ENCODE data around the gene SLC25A25. TPM values are rescaled to one million over a fixed set of nuclear protein-coding genes. Genes with fewer than 3 reads are reported as not detected.

SLC25A25 gene
- total RNA-seq, 1 experiment from 2014 or later: 10.7 TPM

DNA sequence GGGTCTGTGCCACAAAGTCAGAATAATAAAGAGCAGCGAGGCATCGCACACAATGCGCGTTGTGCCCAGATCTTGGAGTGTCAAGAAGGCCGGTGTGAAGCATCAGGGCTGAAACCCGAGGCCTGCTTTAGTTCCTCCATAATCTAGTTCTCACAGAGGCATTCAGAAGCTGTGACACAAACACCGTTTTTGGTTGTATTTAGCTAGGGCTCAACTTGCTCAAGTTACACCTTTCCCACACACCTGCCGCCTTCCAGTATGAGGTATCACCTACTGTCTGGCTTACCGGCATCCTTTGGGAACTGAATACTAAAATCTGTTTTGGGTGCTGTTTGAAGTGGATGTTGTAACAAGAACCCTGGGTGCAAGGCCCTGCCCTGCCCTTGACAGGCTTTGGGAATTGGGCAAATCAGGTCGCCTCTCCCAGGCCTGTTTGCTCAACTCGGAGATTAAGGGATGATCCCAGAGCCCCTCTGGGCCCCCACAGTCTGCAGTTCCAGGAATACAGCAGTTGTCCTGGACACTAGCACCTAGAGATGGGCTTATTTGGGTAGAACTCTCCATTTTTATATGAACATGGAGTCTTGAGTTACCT is 27.0 kb downstream of the SLC25A25 start:
- ChIA-PET POLR2A (no interaction called here), CTCF (no interaction called here)
- intact Hi-C loops (cut with micrococcal nuclease; ENCODE audit: unreplicated experiment): no loop called here
- Histone ChIP-seq H3K27me3 (ENCODE audit: control insufficient read depth, insufficient read depth, low read length) (no peaks in the 10 kb centered on the region), H3K9me3 (ENCODE audit: control insufficient read depth, insufficient read depth, low read depth, low read length) (no peaks in the 10 kb centered on the region), H3K36me3 (ENCODE audit: control insufficient read depth, insufficient read depth, low read length) (no peaks in the 10 kb centered on the region), H3K4me3 (ENCODE audit: low read depth in 2 of 2, low read length in 2 of 2) (no peak overlapping the region), H3K4me1 (ENCODE audit: control insufficient read depth, insufficient read depth, low read length) (peaks cover 20% of the 10 kb centered on the region), H3K27ac (ENCODE audit: low read length) (no peak overlapping the region)
- ATAC-seq: no peak
- no peak for DNase-seq (ENCODE audit: low read depth, low spot score)
- in situ Hi-C loops (cut with HindIII; ENCODE audit: low pct_unique_long_range_greater_than_20kb, low sequenced_read_pairs): loop anchor here (25.0 kb wide), 1 partner anchor 158 kb away; the partner anchor contains the start of genes DPM2 and PIP5KL1
- TF ChIP-seq SIN3A (IDR thresholded peaks at IDR 0.05; ENCODE audit: borderline replicate concordance, insufficient read depth, low read depth, low read length): no peak
- TF ChIP-seq, protein P1, sequence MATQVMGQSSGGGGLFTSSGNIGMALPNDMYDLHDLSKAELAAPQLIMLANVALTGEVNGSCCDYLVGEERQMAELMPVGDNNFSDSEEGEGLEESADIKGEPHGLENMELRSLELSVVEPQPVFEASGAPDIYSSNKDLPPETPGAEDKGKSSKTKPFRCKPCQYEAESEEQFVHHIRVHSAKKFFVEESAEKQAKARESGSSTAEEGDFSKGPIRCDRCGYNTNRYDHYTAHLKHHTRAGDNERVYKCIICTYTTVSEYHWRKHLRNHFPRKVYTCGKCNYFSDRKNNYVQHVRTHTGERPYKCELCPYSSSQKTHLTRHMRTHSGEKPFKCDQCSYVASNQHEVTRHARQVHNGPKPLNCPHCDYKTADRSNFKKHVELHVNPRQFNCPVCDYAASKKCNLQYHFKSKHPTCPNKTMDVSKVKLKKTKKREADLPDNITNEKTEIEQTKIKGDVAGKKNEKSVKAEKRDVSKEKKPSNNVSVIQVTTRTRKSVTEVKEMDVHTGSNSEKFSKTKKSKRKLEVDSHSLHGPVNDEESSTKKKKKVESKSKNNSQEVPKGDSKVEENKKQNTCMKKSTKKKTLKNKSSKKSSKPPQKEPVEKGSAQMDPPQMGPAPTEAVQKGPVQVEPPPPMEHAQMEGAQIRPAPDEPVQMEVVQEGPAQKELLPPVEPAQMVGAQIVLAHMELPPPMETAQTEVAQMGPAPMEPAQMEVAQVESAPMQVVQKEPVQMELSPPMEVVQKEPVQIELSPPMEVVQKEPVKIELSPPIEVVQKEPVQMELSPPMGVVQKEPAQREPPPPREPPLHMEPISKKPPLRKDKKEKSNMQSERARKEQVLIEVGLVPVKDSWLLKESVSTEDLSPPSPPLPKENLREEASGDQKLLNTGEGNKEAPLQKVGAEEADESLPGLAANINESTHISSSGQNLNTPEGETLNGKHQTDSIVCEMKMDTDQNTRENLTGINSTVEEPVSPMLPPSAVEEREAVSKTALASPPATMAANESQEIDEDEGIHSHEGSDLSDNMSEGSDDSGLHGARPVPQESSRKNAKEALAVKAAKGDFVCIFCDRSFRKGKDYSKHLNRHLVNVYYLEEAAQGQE (IDR thresholded peaks at IDR 0.05; ENCODE audit: insufficient read depth in 1 of 2, low read depth in 2 of 2, low read length in 1 of 2): no peak
- no peak for TF ChIP-seq POLR2AphosphoS5 (IDR thresholded peaks at IDR 0.05; ENCODE audit: low read depth, low read length)
- TF ChIP-seq TCF7L2 (IDR thresholded peaks at IDR 0.05; ENCODE audit: low read depth, low read length): no peak
- TF ChIP-seq, protein P2, sequence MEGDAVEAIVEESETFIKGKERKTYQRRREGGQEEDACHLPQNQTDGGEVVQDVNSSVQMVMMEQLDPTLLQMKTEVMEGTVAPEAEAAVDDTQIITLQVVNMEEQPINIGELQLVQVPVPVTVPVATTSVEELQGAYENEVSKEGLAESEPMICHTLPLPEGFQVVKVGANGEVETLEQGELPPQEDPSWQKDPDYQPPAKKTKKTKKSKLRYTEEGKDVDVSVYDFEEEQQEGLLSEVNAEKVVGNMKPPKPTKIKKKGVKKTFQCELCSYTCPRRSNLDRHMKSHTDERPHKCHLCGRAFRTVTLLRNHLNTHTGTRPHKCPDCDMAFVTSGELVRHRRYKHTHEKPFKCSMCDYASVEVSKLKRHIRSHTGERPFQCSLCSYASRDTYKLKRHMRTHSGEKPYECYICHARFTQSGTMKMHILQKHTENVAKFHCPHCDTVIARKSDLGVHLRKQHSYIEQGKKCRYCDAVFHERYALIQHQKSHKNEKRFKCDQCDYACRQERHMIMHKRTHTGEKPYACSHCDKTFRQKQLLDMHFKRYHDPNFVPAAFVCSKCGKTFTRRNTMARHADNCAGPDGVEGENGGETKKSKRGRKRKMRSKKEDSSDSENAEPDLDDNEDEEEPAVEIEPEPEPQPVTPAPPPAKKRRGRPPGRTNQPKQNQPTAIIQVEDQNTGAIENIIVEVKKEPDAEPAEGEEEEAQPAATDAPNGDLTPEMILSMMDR (IDR thresholded peaks at IDR 0.05): no peak
- BruUV-seq (replicated peaks): no TSS peak

DNA sequence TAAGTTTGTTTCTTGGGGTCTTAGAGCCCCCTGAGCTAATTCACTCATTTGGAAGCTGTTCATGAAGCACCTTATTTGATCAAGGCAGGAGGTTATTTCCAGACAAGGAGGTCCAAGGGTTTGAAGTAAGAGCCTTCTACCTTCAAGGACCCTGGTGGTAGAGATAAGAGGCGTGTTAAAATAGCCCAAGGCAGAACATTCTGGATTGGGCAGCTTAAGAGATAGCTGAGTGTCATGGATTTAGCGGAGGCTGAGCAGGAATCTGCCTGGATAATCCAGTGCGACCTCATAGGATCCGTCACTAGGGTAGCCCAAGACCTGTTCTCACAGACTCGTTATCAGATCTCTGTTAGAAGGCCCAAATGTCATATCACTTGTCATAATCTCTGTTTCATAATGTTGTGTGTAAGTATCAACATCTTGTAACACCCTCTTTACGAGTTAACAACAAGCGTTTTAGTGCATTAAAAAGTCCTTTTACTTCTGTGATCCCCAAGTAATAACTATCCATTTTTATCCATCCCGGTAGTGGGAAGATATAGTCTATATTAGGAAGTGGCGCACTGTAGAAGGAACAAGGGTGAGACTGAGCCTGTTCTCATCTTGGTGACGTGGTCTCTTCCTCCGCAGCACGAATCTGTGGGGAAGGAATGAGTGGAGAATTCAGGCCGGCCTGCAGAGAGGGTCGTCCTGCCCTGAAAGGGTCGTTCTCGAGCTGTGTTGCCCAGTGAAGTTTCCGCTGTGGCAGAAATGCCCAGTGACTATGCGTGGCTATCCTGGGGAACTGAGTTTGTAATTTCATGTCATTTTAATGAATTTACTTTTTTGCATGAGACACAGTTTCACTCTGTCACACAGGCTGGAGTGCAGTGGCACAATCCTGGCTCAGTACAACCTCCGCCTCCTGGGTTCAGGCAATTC is 28.8 kb downstream of the SLC25A25 start:
- H3K4me1 ChIP-seq (ENCODE audit: control insufficient read depth, insufficient read depth, low read length): peaks cover 20% of the 10 kb centered on the region
- ChIA-PET POLR2A (no interaction called here), CTCF (no interaction called here)
- H3K36me3 ChIP-seq (ENCODE audit: control insufficient read depth, insufficient read depth, low read length): no peaks in the 10 kb centered on the region
- in situ Hi-C loops (cut with HindIII; ENCODE audit: low pct_unique_long_range_greater_than_20kb, low sequenced_read_pairs) (loop anchor here (25.0 kb wide), 1 partner anchor 160 kb away; the partner anchor contains the start of genes DPM2 and PIP5KL1), intact Hi-C loops (cut with micrococcal nuclease; ENCODE audit: unreplicated experiment) (no loop called here)
- no peak overlapping the region for H3K27ac ChIP-seq (ENCODE audit: low read length)
- no peak for ATAC-seq
- DNase-seq (ENCODE audit: low read depth, low spot score): no peak
- H3K4me3 ChIP-seq (ENCODE audit: low read depth in 2 of 2, low read length in 2 of 2): no peak overlapping the region
- H3K27me3 ChIP-seq (ENCODE audit: control insufficient read depth, insufficient read depth, low read length): no peaks in the 10 kb centered on the region
- BruUV-seq (replicated peaks): no TSS peak
- H3K9me3 ChIP-seq (ENCODE audit: control insufficient read depth, insufficient read depth, low read depth, low read length): no peaks in the 10 kb centered on the region
- no peak for TF ChIP-seq TCF7L2 (IDR thresholded peaks at IDR 0.05; ENCODE audit: low read depth, low read length)
- TF ChIP-seq, protein P1 (IDR thresholded peaks at IDR 0.05; ENCODE audit: insufficient read depth in 1 of 2, low read depth in 2 of 2, low read length in 1 of 2): no peak
- no peak for TF ChIP-seq SIN3A (IDR thresholded peaks at IDR 0.05; ENCODE audit: borderline replicate concordance, insufficient read depth, low read depth, low read length)
- no peak for TF ChIP-seq POLR2AphosphoS5 (IDR thresholded peaks at IDR 0.05; ENCODE audit: low read depth, low read length)
- TF ChIP-seq, protein P2 (IDR thresholded peaks at IDR 0.05): no peak
